Kidney capillary endothelial cell (primary cell): Measurements from ENCODE around the gene OR5H1.
"Not testable (repeated sequence)": the region's sequence is repeated elsewhere in the genome, so short reads cannot be mapped to it uniquely, and the experiment has no call there.

Experiments used
- DNase-seq: peaks from one replicate; pipeline ENCODE4 v3.0.0-alpha.2; 2018; ENCODE audit warnings: low spot score

Gene OR5H1

DNA sequence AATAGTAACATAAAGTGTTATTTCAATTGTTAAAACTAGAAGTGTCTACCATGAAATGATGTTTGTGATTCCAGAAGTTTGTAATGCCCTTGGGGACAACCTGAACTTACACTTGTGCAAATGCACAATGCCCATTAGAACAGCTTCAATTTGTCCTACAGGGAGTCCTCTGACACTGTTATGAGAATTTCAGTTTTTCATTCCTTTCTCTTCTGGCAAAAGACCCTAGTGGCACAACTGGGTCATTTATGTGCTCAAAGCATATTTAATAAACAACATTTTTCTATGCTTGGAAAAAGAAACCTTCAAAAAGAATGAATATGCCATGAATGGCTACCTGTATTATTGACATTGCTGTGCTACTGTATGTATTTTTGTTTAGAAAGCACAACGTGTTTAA, at the start of gene OR5H1:
Gene OR5H1 (plus strand): TSS at position 301 of the 400 bp plus-strand sequence. CDS start 1,977 bp downstream, outside the sequence.
- DNase-seq, result no peak

DNA sequence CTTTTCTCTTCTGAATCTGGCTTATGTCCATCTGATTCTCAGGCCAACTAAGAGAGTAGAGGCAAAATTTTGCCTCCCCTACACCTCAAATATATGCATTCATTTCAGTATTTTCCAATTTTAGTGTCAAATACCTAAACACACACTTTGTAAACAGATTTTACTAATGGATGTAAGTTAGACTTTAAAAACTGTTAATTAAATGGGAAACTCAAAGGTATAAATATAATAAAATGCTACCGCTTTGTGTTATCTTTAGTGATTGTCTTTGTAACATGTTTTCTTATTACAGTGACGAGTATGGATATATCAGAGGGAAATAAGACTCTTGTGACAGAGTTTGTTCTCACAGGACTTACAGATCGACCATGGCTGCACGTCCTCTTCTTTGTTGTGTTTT, 43.6 kb upstream of the OR5H1 start, which contains the start of gene OR5AC2:
Gene OR5AC2 (plus strand): TSS at position 301 of the 400 bp plus-strand sequence. CDS start 0 bp downstream, at position 301.
- DNase-seq, result no peak

DNA sequence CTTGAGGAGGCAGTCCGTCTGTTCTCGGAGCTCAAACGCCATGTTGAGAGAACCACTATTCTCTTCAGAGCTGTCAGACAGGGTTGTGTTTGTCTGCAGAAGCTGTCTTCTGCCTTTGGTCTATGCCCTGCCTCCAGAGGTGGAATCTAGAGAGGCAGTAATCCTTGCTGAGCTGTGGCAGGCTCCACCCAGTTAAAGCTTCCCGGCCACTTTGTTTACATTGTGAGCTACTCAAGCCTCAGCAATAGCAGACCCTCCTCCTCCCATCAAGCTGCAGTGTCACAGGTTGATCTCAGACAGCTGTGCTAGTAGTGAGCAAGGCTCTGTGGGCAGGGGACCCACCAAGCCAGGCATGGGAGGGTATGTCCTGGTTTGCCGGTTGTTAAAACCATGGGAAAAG, 34.6 kb upstream of the OR5H1 start:
- no peak for DNase-seq

DNA sequence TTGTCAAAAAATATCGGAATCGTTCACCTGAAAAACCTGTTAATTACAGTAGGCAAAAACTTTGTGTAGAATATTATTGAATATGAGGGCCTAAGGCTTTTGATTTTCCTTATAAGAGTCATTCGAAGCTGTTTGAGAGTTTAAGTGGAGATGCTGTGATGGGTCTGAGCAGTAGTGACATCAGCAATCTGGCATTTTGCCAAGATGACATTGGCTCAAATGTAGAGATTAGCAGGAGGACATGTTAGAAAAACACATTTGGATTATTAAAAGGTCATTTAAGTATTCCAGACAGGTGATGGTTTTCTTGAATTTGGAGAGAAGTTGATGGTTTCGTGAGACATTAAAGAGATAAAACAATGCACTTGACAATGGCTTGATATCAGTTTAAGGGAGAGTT, 30.7 kb upstream of the OR5H1 start:
- no peak for DNase-seq

DNA sequence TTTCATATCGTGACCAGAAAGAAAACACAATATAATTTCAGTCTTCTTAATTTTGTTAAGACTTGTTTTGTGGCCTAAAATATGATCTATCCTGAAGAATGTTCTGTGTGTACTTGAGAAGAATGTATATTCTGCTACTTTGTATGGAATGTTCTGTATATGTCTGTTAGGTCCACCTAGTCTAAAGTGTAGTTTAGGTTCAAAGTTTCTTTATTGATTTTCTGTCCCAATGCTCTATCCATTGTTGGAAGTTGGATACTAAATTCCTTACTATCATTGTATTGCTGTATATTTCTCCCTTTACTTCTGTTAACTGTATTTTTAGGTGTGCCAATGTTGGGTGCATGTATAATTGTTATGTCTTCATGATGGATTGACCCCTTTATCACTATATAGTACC, 22.4 kb upstream of the OR5H1 start:
- DNase-seq, result no peak

DNA sequence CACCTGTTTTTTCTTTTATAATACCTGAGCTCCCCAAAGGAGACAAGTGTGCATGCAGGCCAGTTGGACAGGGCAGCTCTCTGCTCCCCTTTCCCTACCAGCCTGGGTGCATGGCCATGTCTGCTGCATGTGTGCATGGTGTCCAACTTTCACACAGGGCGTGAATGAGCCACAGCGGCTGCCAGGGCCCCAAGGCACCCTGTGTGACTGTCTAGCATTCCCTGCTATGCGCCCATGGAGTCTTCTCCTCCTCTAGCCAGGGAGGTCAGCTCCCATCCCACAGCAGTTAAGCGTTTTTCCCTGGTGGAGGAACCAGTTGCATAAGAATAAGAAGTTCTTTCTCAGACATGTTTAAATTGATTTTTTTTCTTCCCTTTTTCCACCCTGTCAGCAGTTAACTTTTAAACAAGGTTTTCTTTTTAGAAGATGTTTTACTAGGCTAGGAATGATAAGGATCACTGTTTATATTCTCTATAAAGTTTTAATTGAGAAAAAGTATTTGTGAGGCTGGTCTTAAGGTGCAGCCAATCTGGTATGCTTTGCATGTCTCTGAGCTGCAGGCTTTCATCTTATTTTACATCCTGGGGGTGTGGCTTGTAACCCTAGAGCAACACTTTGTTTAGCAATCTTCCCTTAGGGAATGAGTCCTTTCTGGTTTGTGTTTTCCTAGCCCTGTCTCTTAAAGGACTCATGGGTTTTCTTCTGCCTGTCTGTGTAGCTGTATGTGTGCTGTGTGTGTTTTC, 20.5 kb upstream of the OR5H1 start:
- no peak for DNase-seq

DNA sequence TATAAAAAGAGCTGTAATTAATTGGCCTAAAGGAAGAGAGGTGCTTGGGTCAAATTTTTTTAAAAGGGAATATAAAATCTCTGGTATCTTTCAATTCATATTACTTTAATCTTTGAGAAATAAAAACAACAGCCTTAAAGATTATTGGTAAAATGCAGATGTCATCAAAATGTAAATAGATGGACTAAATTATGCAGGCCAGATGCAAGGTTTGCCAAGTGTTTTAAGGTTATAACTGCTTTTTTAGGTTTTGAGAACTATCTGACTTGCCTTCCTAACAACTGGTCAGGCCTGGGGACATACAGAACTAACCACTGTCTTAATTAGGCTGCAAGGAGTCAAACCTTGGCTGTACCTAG, 20.0 kb upstream of the OR5H1 start:
- DNase-seq, result no peak

DNA sequence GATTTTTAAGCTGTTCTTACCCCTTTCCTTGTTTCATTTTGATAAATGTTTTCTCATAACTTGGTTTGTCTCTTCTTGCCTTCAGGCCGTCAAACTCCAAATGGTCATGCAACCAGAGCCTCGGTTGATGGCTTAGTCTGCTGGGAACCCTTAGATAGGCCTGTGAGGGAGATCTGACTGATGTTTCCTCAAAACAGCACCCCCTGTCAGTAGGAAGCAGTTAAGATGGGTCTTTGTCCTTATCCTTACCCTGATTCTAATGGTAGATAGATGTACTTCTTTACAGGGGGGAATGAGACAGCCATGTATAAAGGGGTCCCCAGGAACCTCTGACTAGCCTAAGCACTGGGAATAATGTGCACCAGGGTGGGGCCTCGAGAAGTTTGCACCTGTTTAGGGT, 16.3 kb upstream of the OR5H1 start:
- no peak for DNase-seq

DNA sequence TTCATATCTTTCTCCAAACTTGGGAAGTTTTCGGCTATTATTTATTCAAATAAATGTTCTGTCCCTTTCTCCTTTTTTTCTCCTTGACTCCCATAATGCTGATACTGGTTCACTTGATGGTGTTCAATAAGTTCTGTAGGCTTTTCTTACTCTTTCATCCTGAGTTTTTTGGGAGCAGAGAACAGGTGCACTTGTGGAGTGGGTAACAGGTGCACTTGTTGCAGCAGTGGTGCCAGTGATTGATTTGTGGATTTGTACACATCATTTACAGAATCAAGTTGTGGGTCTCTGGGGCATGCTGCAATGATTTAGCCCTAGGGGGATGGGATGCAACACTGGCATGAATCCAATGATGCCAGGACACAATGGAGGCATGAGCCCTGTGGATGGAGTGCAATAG, 14.8 kb upstream of the OR5H1 start:
- no peak for DNase-seq

DNA sequence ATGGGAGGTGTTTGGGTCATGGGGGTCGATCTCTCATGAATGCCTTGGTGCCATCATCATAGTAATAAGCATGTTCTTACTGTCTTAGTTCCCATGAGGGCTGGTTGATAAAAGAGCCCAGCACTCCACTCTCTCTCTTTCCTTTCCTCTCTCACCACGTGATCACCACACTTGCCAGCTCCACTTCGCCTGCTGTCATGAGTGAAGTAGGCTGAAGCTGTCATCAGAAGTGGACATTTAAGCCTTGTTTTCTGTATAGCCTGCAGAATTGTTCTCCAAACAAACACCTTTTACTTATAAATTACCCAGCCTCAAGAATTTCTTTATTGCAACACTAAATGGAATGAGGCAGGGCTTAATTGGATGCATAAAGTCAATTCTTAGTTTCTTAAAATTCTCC, 6.1 kb downstream of the OR5H1 start:
- DNase-seq, result no peak

DNA sequence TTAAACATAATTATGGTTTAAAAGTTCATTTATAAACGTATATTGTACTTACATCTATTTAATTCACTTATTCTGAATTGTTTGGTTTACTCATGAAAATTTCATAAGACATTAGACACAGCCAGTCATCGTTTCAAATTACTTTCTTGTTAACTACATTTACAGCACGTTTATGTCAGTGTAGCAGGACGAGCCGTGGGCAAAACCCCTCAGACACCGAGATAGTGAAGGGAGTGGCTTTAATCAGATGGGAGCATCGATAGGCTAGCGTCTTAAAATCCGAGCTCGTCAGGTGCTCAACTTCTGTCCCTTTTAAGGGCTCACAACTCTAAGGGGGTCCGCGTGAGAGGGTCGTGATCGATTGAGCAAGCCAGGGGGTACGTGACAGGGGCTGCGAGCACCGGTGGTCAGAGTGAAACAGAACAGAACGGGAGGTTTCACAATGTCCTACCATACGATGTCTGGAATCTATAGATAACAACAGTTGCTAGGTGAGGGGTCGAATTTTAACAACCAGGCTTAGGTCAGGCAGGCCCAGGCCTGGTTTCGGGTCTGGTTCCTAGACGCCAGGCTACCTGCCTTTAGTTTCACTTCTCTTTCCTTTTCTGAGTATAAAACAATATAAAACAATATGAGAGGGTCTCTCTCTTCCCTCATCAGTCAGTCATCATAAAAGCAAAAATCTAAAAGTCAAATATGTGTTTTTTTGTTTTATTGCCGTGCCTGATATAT, 7.5 kb downstream of the OR5H1 start:
- not testable (repeated sequence) for DNase-seq

DNA sequence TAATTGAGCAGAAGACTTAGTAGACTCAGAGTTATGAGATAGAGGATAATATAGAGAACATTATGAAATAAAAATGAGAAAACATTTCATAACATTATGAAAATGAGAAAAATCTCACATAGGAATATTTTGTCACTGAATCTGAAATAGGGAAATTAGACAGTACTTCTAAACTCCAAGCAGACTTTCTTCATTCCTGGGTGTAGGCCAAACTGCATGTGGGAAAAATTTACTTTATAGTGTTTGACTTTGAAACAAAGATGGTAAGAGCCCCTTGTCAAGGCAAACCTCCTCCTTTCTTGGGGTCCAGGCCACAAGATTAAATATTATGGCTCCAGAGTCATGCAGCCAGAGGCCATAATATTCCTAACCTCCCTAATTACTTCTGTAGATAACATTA, 10.0 kb downstream of the OR5H1 start:
- DNase-seq, result no peak

DNA sequence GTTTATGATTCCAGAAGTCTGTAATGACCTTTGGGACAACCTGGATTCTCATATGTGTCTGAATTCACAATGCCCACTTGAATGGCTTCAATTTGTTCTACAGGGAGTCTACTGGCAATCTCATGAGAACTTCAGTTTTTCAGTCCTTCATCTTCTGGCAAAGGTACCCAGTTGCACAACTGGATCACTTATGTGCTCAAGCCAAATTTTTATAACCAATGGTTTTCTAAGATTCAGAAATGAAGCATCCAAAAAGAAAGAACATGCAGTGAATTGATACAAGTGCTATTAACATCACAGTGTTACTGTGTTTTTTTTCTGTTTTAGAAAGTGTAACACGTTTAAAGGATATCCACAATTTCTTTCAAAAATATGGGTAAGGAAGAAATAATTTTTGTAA, 16.7 kb downstream of the OR5H1 start, which contains the start of gene OR5H14:
Gene OR5H14 (plus strand): TSS at position 301 of the 400 bp plus-strand sequence. CDS start 1,907 bp downstream, outside the sequence.
- DNase-seq, result no peak

DNA sequence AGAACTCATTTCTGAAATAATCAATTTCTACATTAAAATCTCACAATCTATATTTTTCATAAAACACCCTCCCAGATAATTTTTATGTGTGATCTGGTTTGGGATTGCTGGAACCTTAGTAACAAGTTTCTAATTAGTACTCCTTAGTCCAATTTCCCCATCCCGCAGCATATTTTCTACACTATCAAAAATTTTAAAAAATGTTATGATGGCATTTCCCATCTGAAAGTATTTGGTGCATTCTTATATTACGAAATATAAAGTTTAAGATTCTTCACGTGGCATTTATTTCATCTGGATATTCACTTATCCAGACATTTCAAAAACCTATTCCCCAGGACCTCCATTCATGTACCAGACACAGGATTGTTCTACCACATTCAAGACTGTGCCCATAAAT, 18.2 kb downstream of the OR5H1 start:
- DNase-seq, result no peak

DNA sequence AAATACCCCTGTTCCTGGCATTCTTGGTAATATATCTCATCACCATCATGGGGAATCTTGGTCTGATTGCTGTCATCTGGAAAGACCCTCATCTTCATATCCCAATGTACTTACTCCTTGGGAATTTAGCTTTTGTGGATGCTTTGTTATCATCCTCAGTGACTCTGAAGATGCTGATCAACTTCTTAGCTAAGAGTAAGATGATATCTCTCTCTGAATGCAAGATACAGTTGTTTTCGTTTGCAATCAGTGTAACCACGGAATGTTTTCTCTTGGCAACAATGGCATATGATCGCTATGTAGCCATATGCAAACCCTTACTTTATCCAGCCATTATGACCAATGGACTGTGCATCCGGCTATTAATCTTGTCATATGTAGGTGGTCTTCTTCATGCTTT, 18.9 kb downstream of the OR5H1 start:
- not testable (repeated sequence) for DNase-seq

DNA sequence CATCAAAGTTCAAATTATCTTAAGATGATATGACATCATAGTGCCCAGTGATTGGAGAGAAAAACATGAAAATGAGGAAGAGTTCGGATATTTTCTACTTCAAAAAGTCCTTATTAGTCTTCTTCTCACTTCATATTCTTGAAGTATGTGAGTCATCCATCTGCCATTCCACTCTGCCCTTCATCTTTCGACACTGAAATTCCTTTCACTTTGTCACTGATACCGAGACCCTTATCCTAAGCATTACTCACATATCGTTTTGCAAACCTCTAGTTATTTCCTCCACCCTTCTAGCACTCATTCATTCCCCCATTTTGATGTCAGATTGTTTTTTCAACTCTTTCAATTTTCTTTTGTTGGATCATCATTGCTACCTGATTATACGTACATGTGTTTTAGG, 20.7 kb downstream of the OR5H1 start:
- DNase-seq, result no peak

DNA sequence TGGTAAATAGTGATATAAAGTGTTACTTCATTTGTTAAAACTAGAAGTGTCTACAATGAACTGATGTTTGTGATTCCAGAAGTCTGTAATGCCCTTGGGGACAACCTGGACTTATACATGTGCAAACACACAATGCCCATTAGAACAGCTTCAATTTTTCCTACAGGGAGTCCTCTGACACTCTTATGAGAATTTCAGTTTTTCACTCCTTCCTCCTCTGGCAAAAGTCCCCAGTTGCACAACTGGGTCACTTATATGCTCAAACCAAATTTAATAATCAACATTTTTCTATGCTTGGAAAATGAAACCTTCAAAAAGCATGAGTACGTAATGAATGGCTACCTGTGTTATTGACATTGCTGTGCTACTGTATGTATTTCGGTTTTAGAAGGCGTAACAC, 35.9 kb downstream of the OR5H1 start, which contains the start of gene OR5H15:
Gene OR5H15 (plus strand): TSS at position 301 of the 400 bp plus-strand sequence. CDS start 2,004 bp downstream, outside the sequence.
- no peak for DNase-seq

DNA sequence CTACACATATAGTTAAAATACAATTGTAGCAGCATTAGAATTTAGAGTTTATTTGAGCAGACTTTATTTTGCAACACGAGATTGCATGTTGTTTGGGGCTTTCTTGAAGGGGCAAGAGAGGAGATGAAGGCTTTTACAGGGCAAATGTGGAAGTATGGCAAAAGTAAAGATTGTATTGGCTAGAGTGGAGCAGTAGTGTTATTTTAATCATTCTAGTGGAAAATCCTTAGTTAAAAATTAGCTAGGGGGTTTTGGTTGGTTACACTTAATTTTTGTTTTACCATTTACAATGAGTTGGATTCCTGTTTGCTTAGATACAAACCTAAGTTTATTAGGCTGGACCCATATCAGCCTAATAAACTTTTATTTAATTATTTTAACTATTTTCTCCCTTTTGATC, 40.5 kb downstream of the OR5H1 start:
- no peak for DNase-seq

DNA sequence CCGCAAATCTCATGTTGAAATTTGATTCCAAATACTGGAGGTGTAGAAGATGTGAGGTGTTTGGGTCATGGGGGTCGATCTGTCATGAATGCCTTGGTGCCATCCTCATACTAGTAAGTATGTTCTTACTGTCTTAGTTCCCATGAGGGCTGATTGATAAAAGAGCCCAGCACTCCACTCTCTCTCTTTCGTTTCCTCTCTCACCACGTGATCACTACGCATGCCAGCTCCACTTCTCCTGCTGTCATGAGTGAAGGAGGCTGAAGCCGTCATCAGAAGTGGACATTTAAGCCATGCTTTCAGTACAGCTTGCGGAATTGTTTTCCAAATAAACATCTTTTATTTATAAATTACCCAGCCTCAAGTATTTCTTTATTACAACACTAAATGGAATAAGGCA, 42.1 kb downstream of the OR5H1 start:
- DNase-seq, result no peak

DNA sequence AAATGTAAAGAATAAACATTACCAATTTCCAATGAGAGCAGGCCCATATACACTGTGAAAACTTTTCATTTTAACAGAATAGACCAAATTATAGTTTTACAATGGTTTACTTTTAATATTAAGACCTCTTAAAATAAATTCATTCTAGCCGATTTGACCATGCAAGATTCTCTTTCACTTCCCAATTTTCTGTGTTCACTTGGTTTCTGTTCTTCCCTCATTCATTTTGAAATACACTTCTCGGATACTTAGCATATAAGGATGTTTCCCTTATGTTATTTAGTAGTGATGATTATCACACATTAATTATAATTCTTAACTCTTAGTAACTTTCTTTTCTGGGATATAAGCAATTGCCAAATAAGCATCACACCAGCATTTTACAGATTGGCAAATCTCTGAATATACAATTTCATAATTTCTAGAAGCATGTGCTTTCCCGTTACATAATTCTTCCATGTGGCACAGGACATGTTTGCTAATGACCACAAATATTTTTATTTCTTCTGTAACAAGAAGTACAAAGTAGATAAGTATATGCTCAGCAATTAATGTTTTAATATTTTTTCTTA, 49.9 kb downstream of the OR5H1 start:
- no peak for DNase-seq

DNA sequence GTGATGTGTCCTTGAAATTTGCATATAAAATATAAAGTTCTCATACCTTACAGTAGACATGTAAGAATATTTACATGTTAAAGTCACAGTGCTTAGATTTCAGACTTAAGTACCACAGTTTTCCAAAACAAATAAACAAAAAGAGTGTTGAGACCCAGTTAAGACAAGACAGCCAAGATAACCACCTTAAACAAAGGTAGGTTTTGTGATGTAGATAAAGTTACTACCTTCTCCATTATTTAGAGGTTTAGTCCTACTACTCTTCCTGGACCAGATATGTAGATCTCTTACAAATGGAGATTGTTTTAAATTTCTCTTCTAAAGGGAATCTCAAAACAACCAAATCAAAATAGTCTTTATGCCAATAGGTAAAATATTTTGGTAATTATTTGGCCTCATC, 51.7 kb downstream of the OR5H1 start:
- no peak for DNase-seq

DNA sequence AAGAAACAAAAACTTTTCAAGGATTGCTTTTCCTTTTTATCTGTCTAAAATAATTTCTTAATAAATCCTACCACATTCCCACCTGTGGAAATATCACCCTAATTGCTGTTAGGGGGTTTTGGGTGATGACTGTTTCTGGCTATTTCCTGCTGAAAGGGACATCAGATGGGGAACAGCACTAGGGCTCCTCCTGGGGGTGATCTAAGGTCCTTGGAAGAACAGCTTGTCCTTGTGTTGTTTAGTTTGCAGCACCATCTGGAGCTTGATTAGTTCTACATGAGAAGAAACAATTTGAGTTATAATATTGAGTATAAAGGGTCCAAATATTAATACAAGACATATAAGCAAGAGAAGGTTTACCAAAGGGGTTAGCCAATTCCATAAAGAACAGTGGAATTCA, 54.7 kb downstream of the OR5H1 start:
- no peak for DNase-seq
